LNCaP clone FGC (cell line): ENCODE results near the gene ZFYVE19.
A peak's percentile ranks its signal among the peaks of the same experiment; 100 is the strongest.

Experiments used
- DNase-seq: peaks from one replicate; pipeline ENCODE4 v3.0.0-alpha.2; 2011; ENCODE audit warnings: low read depth
- H3K4me3 ChIP-seq: 2 replicates; pipeline ENCODE4 v1.5.1; 2011; ENCODE audit warnings: mild to moderate bottlenecking, low read depth, low read length, control low read depth
- CTCF ChIP-seq: IDR thresholded peaks from 2 replicates; pipeline ENCODE4 v1.5.1; 2012; ENCODE audit warnings: mild to moderate bottlenecking; ENCODE audit not compliant: control insufficient read depth, insufficient read depth; ENCODE audit errors: extremely low read depth

Gene ZFYVE19

GRCh38 chr15:40776537-40777141 is 30.2 kb upstream of the ZFYVE19 start:
- DNase-seq, result no peak
- no peak overlapping the region for H3K4me3 ChIP-seq
- 0 out of 2 replicates have a peak, but pooled peaks have one; percentile 8 for TF ChIP-seq CTCF

GRCh38 chr15:40782609-40783227 is 24.2 kb upstream of the ZFYVE19 start:
- DNase-seq, result no peak
- H3K4me3 ChIP-seq, result no peak overlapping the region
- TF ChIP-seq CTCF, result peak; percentile 99

GRCh38 chr15:40785164-40785563 is 21.7 kb upstream of the ZFYVE19 start:
- TF ChIP-seq CTCF, result peak; percentile 44
- no peak overlapping the region for H3K4me3 ChIP-seq
- no peak for DNase-seq

GRCh38 chr15:40785814-40786213 is 21.1 kb upstream of the ZFYVE19 start:
- no peak for TF ChIP-seq CTCF
- H3K4me3 ChIP-seq, result no peak overlapping the region
- no peak for DNase-seq

- no peak for DNase-seq
- no peak for TF ChIP-seq CTCF
- H3K4me3 ChIP-seq, result peak overlapping the region; percentile 27
Measured at GRCh38 chr15:40787344-40787841, 19.5 kb upstream of the ZFYVE19 start.

- DNase-seq, result no peak
- H3K4me3 ChIP-seq, result peak overlapping the region; percentile 27
- TF ChIP-seq CTCF, result no peak
Measured at GRCh38 chr15:40787991-40788390, 18.9 kb upstream of the ZFYVE19 start.
